Upper lobe of left lung (tissue), 4 donors: ENCODE measurements around the gene CALN1.

Source experiments
- CTCF ChIP-seq, 6 experiments: fragments of 450-650 bp in 4 of 6; fragments of 200-600 bp in 2 of 6; sonication (generic) in 2 of 6; IDR thresholded peaks; one replicate each; pipeline ENCODE4 v1.5.1; 2016 to 2019; ENCODE audit warnings: antibody characterized with exemption in 6 of 6
- EP300 ChIP-seq, 4 donors: sonication (generic); formaldehyde crosslinking; IDR thresholded peaks; one replicate each; pipeline ENCODE4 v1.5.1; 2017; ENCODE audit warnings: antibody characterized with exemption in 4 of 4, control low read depth in 2 of 4
- POLR2A ChIP-seq, 4 donors: fragments of 450-650 bp; IDR thresholded peaks; one replicate each; pipeline ENCODE4 v1.5.1; 2016 to 2017; ENCODE audit warnings: antibody characterized with exemption in 4 of 4, mild to moderate bottlenecking in 2 of 4

GRCh38 chr7:72057796-72058195 is 354.3 kb downstream of the CALN1 start:
- TF ChIP-seq CTCF (IDR thresholded peaks at IDR 0.05) (no peak), POLR2A (IDR thresholded peaks at IDR 0.05) (no peak), EP300 (IDR thresholded peaks at IDR 0.05) (no peak)
